Measurements from ENCODE around the gene CBLB.

The CBLB gene

GRCh38 chr3:105842449-105842848 is 26.4 kb downstream of the CBLB start:
- TF ChIP-seq CTCF (IDR thresholded peaks at IDR 0.05; ENCODE audit: low read depth, low read length) = no peak

GRCh38 chr3:105837947-105838346 is 30.9 kb downstream of the CBLB start:
- TF ChIP-seq CTCF (IDR thresholded peaks at IDR 0.05; ENCODE audit: low read depth, low read length) = no peak
- no peak overlapping the region for H3K4me3 ChIP-seq (ENCODE audit: low read depth, low read length)

More at GRCh38 chr3:105842449-105842848, 26.4 kb downstream of the CBLB start:
- no peak overlapping the region for H3K4me3 ChIP-seq (ENCODE audit: low read depth, low read length)

GRCh38 chr3:105837143-105837740 is 31.6 kb downstream of the CBLB start:
- no peak for TF ChIP-seq CTCF (IDR thresholded peaks at IDR 0.05; ENCODE audit: low read depth, low read length)
- no peak overlapping the region for H3K4me3 ChIP-seq (ENCODE audit: low read depth, low read length)

GRCh38 chr3:105836533-105836932 is 32.3 kb downstream of the CBLB start:
- no peak overlapping the region for H3K4me3 ChIP-seq (ENCODE audit: low read depth, low read length)
- no peak for TF ChIP-seq CTCF (IDR thresholded peaks at IDR 0.05; ENCODE audit: low read depth, low read length)

- no peak for TF ChIP-seq CTCF (IDR thresholded peaks at IDR 0.05; ENCODE audit: low read depth, low read length)
- H3K4me3 ChIP-seq (ENCODE audit: low read depth, low read length) = no peak overlapping the region
These were observed 33.2 kb downstream of the CBLB start for GRCh38 chr3:105835606-105836005.

GRCh38 chr3:105834768-105835167 is 34.0 kb downstream of the CBLB start:
- H3K4me3 ChIP-seq (ENCODE audit: low read depth, low read length) = no peak overlapping the region
- TF ChIP-seq CTCF (IDR thresholded peaks at IDR 0.05; ENCODE audit: low read depth, low read length) = no peak

GRCh38 chr3:105832644-105833043 is 36.2 kb downstream of the CBLB start:
- H3K4me3 ChIP-seq (ENCODE audit: low read depth, low read length) = no peak overlapping the region
- no peak for TF ChIP-seq CTCF (IDR thresholded peaks at IDR 0.05; ENCODE audit: low read depth, low read length)

Measured in WI38 (cell line).